ENCODE data around the gene TLR3. TPM values are rescaled to one million over a fixed set of nuclear protein-coding genes. Genes with fewer than 3 reads are reported as not detected.

Gene TLR3
- total RNA-seq (2014; rRNA removed; shearing (Covaris generic)): 0.38 and 0.54 TPM in 2 replicates
- polyA plus RNA-seq (2016; fragmentation: Nextera tagmentation; extraction: Ambion mirVana): 0.66 and 0.68 TPM in 2 replicates

GRCh38 chr4:186068581-186069348 is at the start of gene TLR3:
Gene TLR3, plus strand, starts transcription at chr4:186069156. Its CDS starts 7,464 bp downstream, at chr4:186076620.
- H3F3A ChIP-seq (ENCODE audit: insufficient read depth): no peaks in the 10 kb centered on the region
- 1 to 2% methylated on average over 12 of the region's 12 CpGs for WGBS, 2 experiments (ENCODE audit: low coverage in 1 of 2, low lambda C conversion rate in 2 of 2, missing lambda C conversion rate in 2 of 2)
- H2AFZ ChIP-seq: peak within 1 kb of the TSS; percentile 96
- H3K4me1 ChIP-seq (ENCODE audit: insufficient read depth): no peaks in the 10 kb centered on the region
- in situ Hi-C loops (cut with MboI): no loop called here
- peak within 1 kb of the TSS; percentile 68 for H3K9ac ChIP-seq
- no peaks in the 10 kb centered on the region for H4K20me1 ChIP-seq (ENCODE audit: insufficient read depth)
- TF ChIP-seq EZH2phosphoT487 (IDR thresholded peaks at IDR 0.05; ENCODE audit: insufficient read depth, low read depth) (no peak), EZH2 (IDR thresholded peaks at IDR 0.05; ENCODE audit: insufficient read depth, poor library complexity, severe bottlenecking) (no peak)
- H3K36me3 ChIP-seq (ENCODE audit: low read depth): no peaks in the 10 kb centered on the region
- H3K4me2 ChIP-seq (ENCODE audit: unreplicated experiment): peak within 1 kb of the TSS; percentile 96
- no peak within 1 kb of the TSS for H3K27ac ChIP-seq
- H3K9me3 ChIP-seq (ENCODE audit: low read depth): no peaks in the 10 kb centered on the region
- H3K79me2 ChIP-seq (ENCODE audit: insufficient read depth): no peaks in the 10 kb centered on the region
- no peaks in the 10 kb centered on the region for H3K9me2 ChIP-seq (ENCODE audit: insufficient read depth)
- H3K27me3 ChIP-seq (replicated peaks; ENCODE audit: insufficient read depth): no peaks in the 10 kb centered on the region
- H3K4me3 ChIP-seq: peak within 1 kb of the TSS; percentile 84
- peak; percentile 61 for DNase-seq

GRCh38 chr4:186019269-186019668 is 49.7 kb upstream of the TLR3 start:
- H3F3A ChIP-seq (ENCODE audit: insufficient read depth): no peaks in the 10 kb centered on the region
- no peak overlapping the region for H3K27ac ChIP-seq
- no peak for DNase-seq
- TF ChIP-seq EZH2 (IDR thresholded peaks at IDR 0.05; ENCODE audit: insufficient read depth, poor library complexity, severe bottlenecking) (no peak), EZH2phosphoT487 (IDR thresholded peaks at IDR 0.05; ENCODE audit: insufficient read depth, low read depth) (no peak)
- no peaks in the 10 kb centered on the region for H3K9me2 ChIP-seq (ENCODE audit: insufficient read depth)
- no peaks in the 10 kb centered on the region for H3K4me1 ChIP-seq (ENCODE audit: insufficient read depth)
- no peak overlapping the region for H3K9ac ChIP-seq
- H3K36me3 ChIP-seq (ENCODE audit: low read depth): no peaks in the 10 kb centered on the region
- H3K27me3 ChIP-seq (replicated peaks; ENCODE audit: insufficient read depth): peaks cover 1% of the 10 kb centered on the region; the same call in 1 of the 2 replicates
- H4K20me1 ChIP-seq (ENCODE audit: insufficient read depth): no peaks in the 10 kb centered on the region
- H3K4me3 ChIP-seq: no peak overlapping the region
- H3K4me2 ChIP-seq (ENCODE audit: unreplicated experiment): no peak overlapping the region
- H2AFZ ChIP-seq: no peak overlapping the region
- no peaks in the 10 kb centered on the region for H3K79me2 ChIP-seq (ENCODE audit: insufficient read depth)
- no peaks in the 10 kb centered on the region for H3K9me3 ChIP-seq (ENCODE audit: low read depth)
- in situ Hi-C loops (cut with MboI): no loop called here

- H4K20me1 ChIP-seq (ENCODE audit: insufficient read depth): no peaks in the 10 kb centered on the region
- no peaks in the 10 kb centered on the region; the same call in 1 of the 2 replicates for H3K27me3 ChIP-seq (replicated peaks; ENCODE audit: insufficient read depth)
- TF ChIP-seq EZH2 (IDR thresholded peaks at IDR 0.05; ENCODE audit: insufficient read depth, poor library complexity, severe bottlenecking) (no peak), EZH2phosphoT487 (IDR thresholded peaks at IDR 0.05; ENCODE audit: insufficient read depth, low read depth) (no peak)
- H3K4me3 ChIP-seq: no peak overlapping the region
- H3F3A ChIP-seq (ENCODE audit: insufficient read depth): no peaks in the 10 kb centered on the region
- no peaks in the 10 kb centered on the region for H3K36me3 ChIP-seq (ENCODE audit: low read depth)
- no peak overlapping the region for H3K9ac ChIP-seq
- in situ Hi-C loops (cut with MboI): loop anchor here (10.0 kb wide), 1 partner anchor 375 kb away; no protein-coding TSS in a partner anchor
- 76 to 79% methylated on average over 17 of the region's 17 CpGs for WGBS, 2 experiments (ENCODE audit: low coverage in 1 of 2, low lambda C conversion rate in 2 of 2, missing lambda C conversion rate in 2 of 2)
- H2AFZ ChIP-seq: no peak overlapping the region
- H3K79me2 ChIP-seq (ENCODE audit: insufficient read depth): no peaks in the 10 kb centered on the region
- H3K4me1 ChIP-seq (ENCODE audit: insufficient read depth): no peaks in the 10 kb centered on the region
- no peak overlapping the region for H3K4me2 ChIP-seq (ENCODE audit: unreplicated experiment)
- no peak for DNase-seq
- H3K9me3 ChIP-seq (ENCODE audit: low read depth): no peaks in the 10 kb centered on the region
- no peaks in the 10 kb centered on the region for H3K9me2 ChIP-seq (ENCODE audit: insufficient read depth)
- no peak overlapping the region for H3K27ac ChIP-seq
Observed at GRCh38 chr4:186020106-186020792, 48.7 kb upstream of the TLR3 start.

- in situ Hi-C loops (cut with MboI): loop anchor here (10.0 kb wide), 1 partner anchor 376 kb away; no protein-coding TSS in a partner anchor
- no peaks in the 10 kb centered on the region for H4K20me1 ChIP-seq (ENCODE audit: insufficient read depth)
- no peaks in the 10 kb centered on the region for H3K4me1 ChIP-seq (ENCODE audit: insufficient read depth)
- TF ChIP-seq EZH2 (IDR thresholded peaks at IDR 0.05; ENCODE audit: insufficient read depth, poor library complexity, severe bottlenecking): no peak
- H2AFZ ChIP-seq: no peak overlapping the region
- H3K79me2 ChIP-seq (ENCODE audit: insufficient read depth): no peaks in the 10 kb centered on the region
- H3K36me3 ChIP-seq (ENCODE audit: low read depth): no peaks in the 10 kb centered on the region
- 61 to 66% methylated on average over 15 of the region's 15 CpGs for WGBS, 2 experiments (ENCODE audit: low coverage in 1 of 2, low lambda C conversion rate in 2 of 2, missing lambda C conversion rate in 2 of 2)
- H3K9me3 ChIP-seq (ENCODE audit: low read depth): no peaks in the 10 kb centered on the region
- H3K9me2 ChIP-seq (ENCODE audit: insufficient read depth): no peaks in the 10 kb centered on the region
- H3K4me3 ChIP-seq: no peak overlapping the region
- no peak overlapping the region for H3K4me2 ChIP-seq (ENCODE audit: unreplicated experiment)
- H3K9ac ChIP-seq: no peak overlapping the region
- H3K27me3 ChIP-seq (replicated peaks; ENCODE audit: insufficient read depth): no peaks in the 10 kb centered on the region; the same call in 1 of the 2 replicates
- no peak overlapping the region for H3K27ac ChIP-seq
- H3F3A ChIP-seq (ENCODE audit: insufficient read depth): no peaks in the 10 kb centered on the region
- DNase-seq: no peak
Observed at GRCh38 chr4:186020793-186021407, 48.1 kb upstream of the TLR3 start.

All from GM23248 (cell line).